K562 (cell line): ENCODE measurements around the gene BTN3A1. TPM values are rescaled to one million over a fixed set of nuclear protein-coding genes. Genes with fewer than 3 reads are reported as not detected.
A peak's percentile ranks its signal among the peaks of the same experiment; 100 is the strongest.

ENCODE experiments used
- BCOR ChIP-seq: fragments of 450-650 bp; IDR thresholded peaks from 2 replicates; pipeline ENCODE4 v1.6.1; 2016
- FOSL1 ChIP-seq: fragments of 200-800 bp; sonication (Bioruptor generic); conservative IDR thresholded peaks from 2 replicates; pipeline ENCODE4 v1.6.1; 2016; ENCODE audit warnings: missing genetic modification characterization, missing compliant biosample characterization
- HBP1 ChIP-seq: fragments of 450-650 bp; formaldehyde crosslinking; IDR thresholded peaks from 2 replicates; pipeline ENCODE4 v1.4.0; 2022; ENCODE audit warnings: missing genetic modification characterization
- HDAC2 ChIP-seq: fragments of 450-650 bp; IDR thresholded peaks from 2 replicates; pipeline ENCODE4 v1.6.1; 2016; ENCODE audit warnings: mild to moderate bottlenecking
- JUND ChIP-seq, 2 experiments: IDR thresholded peaks; 2 replicates in 1 of 2; 3 replicates in 1 of 2; pipeline ENCODE4 v1.6.1; 2011; ENCODE audit warnings: borderline replicate concordance in 2 of 2, low read depth in 2 of 2, low read length in 2 of 2, improper control_type of control experiment in 1 of 2, missing biosample characterization in 1 of 2, missing genetic modification characterization in 1 of 2, missing genetic modification reagents in 1 of 2
- MXI1 ChIP-seq: IDR thresholded peaks from 2 replicates; pipeline ENCODE4 v1.6.1; 2011; ENCODE audit warnings: low read depth, mild to moderate bottlenecking, improper control_type of control experiment, low read length
- MYC ChIP-seq, 2 experiments: fragments of 250-450 bp in 1 of 2; sonication (Bioruptor Pico) in 1 of 2; IDR thresholded peaks; 2 replicates each; pipeline versions ENCODE4 v1.5.1 to v1.6.1; 2012 to 2021; ENCODE audit warnings: low read depth in 2 of 2, borderline replicate concordance in 1 of 2, improper control_type of control experiment in 1 of 2, low read length in 1 of 2, mild to moderate bottlenecking in 1 of 2, moderate library complexity in 1 of 2
- OTX1 ChIP-seq: fragments of 450-650 bp; formaldehyde crosslinking; IDR thresholded peaks from 2 replicates; pipeline ENCODE4 v1.4.0; 2022; ENCODE audit warnings: mild to moderate bottlenecking
- SLC30A9 ChIP-seq: fragments of 250-450 bp; sonication (Bioruptor Pico); IDR thresholded peaks from 2 replicates; pipeline ENCODE4 v1.8.0; 2022; ENCODE audit warnings: mild to moderate bottlenecking, moderate library complexity
- TAF7 ChIP-seq: fragments of 450-650 bp; IDR thresholded peaks from 2 replicates; pipeline ENCODE4 v1.6.1; 2016; ENCODE audit warnings: missing genetic modification characterization, missing compliant biosample characterization
- TEAD2 ChIP-seq: fragments of 450-650 bp; IDR thresholded peaks from 2 replicates; pipeline ENCODE4 v1.6.1; 2016; ENCODE audit warnings: missing genetic modification characterization, control low read depth, missing compliant biosample characterization
- TEAD4 ChIP-seq, 2 experiments: sonication (generic) in 1 of 2; formaldehyde crosslinking in 1 of 2; IDR thresholded peaks; 2 replicates each; pipeline versions ENCODE4 v1.6.1 to v1.8.0; 2012 to 2022; ENCODE audit warnings: borderline replicate concordance in 1 of 2, inconsistent platforms in 1 of 2, low read length in 1 of 2, mild to moderate bottlenecking in 1 of 2, missing genetic modification reagents in 1 of 2
- TOE1 ChIP-seq, 2 experiments: fragments of 450-650 bp in 1 of 2; sonication (generic) in 1 of 2; formaldehyde crosslinking in 1 of 2; IDR thresholded peaks; 2 replicates each; pipeline versions ENCODE4 v1.7.1 to v1.8.0; 2016 to 2022; ENCODE audit warnings: borderline replicate concordance in 2 of 2, mild to moderate bottlenecking in 2 of 2, antibody characterized with exemption in 1 of 2, inconsistent platforms in 1 of 2, low read depth in 1 of 2, missing genetic modification reagents in 1 of 2, moderate library complexity in 1 of 2
- XRCC3 ChIP-seq: fragments of 450-650 bp; IDR thresholded peaks from 2 replicates; pipeline ENCODE4 v1.6.1; 2017; ENCODE audit warnings: mild to moderate bottlenecking, moderate library complexity
- ZBTB2 ChIP-seq: fragments of 450-650 bp; IDR thresholded peaks from 2 replicates; pipeline ENCODE4 v1.6.1; 2016; ENCODE audit warnings: antibody characterized with exemption
- ZNF143 ChIP-seq: sonication (generic); formaldehyde crosslinking; IDR thresholded peaks from 2 replicates; pipeline ENCODE4 v1.9.0; 2022; ENCODE audit warnings: mild to moderate bottlenecking, missing genetic modification reagents
- ZNF282 ChIP-seq: sonication (generic); formaldehyde crosslinking; IDR thresholded peaks from 2 replicates; pipeline ENCODE4 v1.8.1; 2023; ENCODE audit warnings: missing genetic modification reagents
- ZNF707 ChIP-seq: fragments of 250-450 bp; sonication (Bioruptor Pico); conservative IDR thresholded peaks from 2 replicates; pipeline ENCODE4 v1.8.0; 2022; ENCODE audit warnings: inconsistent platforms, mild to moderate bottlenecking, moderate library complexity
- polyA plus RNA-seq, 8 experiments: library from polyadenylated mRNA; depleted of rRNA in 4 of 8; stranded (reverse) in 5 of 8; unstranded in 3 of 8; fragments of >200 nt; fragmentation: Nextera tagmentation in 2 of 8; fragmentation: Illumina TruSeq in 1 of 8; extraction: Ambion mirVana in 2 of 8; extraction: Trizol in 1 of 8; gene quantifications; 2 replicates each; pipeline versions ENCODE4 v1.2.1 to v1.2.3, GENCODE V29; 2011 to 2014; ENCODE audit warnings: inconsistent platforms in 1 of 8, missing spikeins in 1 of 8
- total RNA-seq, 7 experiments: library from RNA; depleted of rRNA in 6 of 7; stranded (reverse); fragments of >200 nt in 6 of 7; fragmentation: Illumina TruSeq in 2 of 7; extraction: Trizol in 2 of 7; gene quantifications; 2 replicates each; pipeline versions ENCODE4 v1.2.1 to v1.2.3, GENCODE V29; 2011 to 2021; ENCODE audit warnings: low replicate concordance in 1 of 7
- TF ChIP-seq, protein P1 (sequence below): fragments of 450-650 bp; IDR thresholded peaks from 2 replicates; pipeline ENCODE4 v1.6.1; 2017; ENCODE audit warnings: antibody characterized with exemption, mild to moderate bottlenecking

Gene BTN3A1
- total and polyA plus RNA-seq, 9 of the 15 experiments (the other 6 are each of a cell fraction or from before 2014, with no cell fraction given), result 0.84 to 8.5 (median 3.9) TPM

- TF ChIP-seq TEAD2 (tag), result peak; percentile 14; the same call in 1 of the 2 replicates
- 0 out of 2 replicates have a peak, but pooled peaks have one; percentile 23 for TF ChIP-seq FOSL1
- peak; percentile 6; the same call in 1 of the 2 replicates for TF ChIP-seq JUND (IDR thresholded peaks at IDR 0.05; ENCODE audit: borderline replicate concordance, low read depth, low read length)
- TF ChIP-seq JUND (tag; IDR thresholded peaks at IDR 0.05; ENCODE audit: borderline replicate concordance, low read depth, low read length), result no peak
- TF ChIP-seq OTX1 (CRISPR knock-in tag), result peak; percentile 52; the same call in 1 of the 2 replicates
- no peak for TF ChIP-seq ZNF143 (CRISPR knock-in tag)
- peak; percentile 63; the same call in 1 of the 2 replicates for TF ChIP-seq MXI1
- no peak for TF ChIP-seq SLC30A9 (CRISPR knock-in tag)
- TF ChIP-seq MYC (IDR thresholded peaks at IDR 0.05; ENCODE audit: low read depth, low read length), result 0 out of 2 replicates have a peak, but pooled peaks have one; percentile 40
- TF ChIP-seq MYC (CRISPR knock-in tag; IDR thresholded peaks at IDR 0.05; ENCODE audit: borderline replicate concordance, low read depth), result no peak
- TF ChIP-seq HBP1 (CRISPR knock-in tag), result peak; percentile 77; the same call in 1 of the 2 replicates
- peak; percentile 9; the same call in 1 of the 2 replicates for TF ChIP-seq TAF7 (tag)
- TF ChIP-seq HDAC2, result peak; percentile 55; the same call in 1 of the 2 replicates
- peak; percentile 38; the same call in 1 of the 2 replicates for TF ChIP-seq ZBTB2
- TF ChIP-seq ZNF707 (CRISPR knock-in tag), result no peak
- TF ChIP-seq, protein P1, sequence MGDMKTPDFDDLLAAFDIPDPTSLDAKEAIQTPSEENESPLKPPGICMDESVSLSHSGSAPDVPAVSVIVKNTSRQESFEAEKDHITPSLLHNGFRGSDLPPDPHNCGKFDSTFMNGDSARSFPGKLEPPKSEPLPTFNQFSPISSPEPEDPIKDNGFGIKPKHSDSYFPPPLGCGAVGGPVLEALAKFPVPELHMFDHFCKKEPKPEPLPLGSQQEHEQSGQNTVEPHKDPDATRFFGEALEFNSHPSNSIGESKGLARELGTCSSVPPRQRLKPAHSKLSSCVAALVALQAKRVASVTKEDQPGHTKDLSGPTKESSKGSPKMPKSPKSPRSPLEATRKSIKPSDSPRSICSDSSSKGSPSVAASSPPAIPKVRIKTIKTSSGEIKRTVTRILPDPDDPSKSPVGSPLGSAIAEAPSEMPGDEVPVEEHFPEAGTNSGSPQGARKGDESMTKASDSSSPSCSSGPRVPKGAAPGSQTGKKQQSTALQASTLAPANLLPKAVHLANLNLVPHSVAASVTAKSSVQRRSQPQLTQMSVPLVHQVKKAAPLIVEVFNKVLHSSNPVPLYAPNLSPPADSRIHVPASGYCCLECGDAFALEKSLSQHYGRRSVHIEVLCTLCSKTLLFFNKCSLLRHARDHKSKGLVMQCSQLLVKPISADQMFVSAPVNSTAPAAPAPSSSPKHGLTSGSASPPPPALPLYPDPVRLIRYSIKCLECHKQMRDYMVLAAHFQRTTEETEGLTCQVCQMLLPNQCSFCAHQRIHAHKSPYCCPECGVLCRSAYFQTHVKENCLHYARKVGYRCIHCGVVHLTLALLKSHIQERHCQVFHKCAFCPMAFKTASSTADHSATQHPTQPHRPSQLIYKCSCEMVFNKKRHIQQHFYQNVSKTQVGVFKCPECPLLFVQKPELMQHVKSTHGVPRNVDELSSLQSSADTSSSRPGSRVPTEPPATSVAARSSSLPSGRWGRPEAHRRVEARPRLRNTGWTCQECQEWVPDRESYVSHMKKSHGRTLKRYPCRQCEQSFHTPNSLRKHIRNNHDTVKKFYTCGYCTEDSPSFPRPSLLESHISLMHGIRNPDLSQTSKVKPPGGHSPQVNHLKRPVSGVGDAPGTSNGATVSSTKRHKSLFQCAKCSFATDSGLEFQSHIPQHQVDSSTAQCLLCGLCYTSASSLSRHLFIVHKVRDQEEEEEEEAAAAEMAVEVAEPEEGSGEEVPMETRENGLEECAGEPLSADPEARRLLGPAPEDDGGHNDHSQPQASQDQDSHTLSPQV, result peak; percentile 30; the same call in 1 of the 2 replicates
- no peak; the same call in 1 of the 2 replicates for TF ChIP-seq BCOR
- 0 out of 2 replicates have a peak, but pooled peaks have one; percentile 36 for TF ChIP-seq TOE1 (IDR thresholded peaks at IDR 0.05; ENCODE audit: borderline replicate concordance)
- TF ChIP-seq TOE1 (CRISPR knock-in tag; IDR thresholded peaks at IDR 0.05; ENCODE audit: borderline replicate concordance, low read depth), result no peak
- no peak for TF ChIP-seq XRCC3
- no peak for TF ChIP-seq TEAD4 (IDR thresholded peaks at IDR 0.05; ENCODE audit: low read length)
- no peak for TF ChIP-seq TEAD4 (CRISPR knock-in tag; IDR thresholded peaks at IDR 0.05; ENCODE audit: borderline replicate concordance)
- TF ChIP-seq ZNF282 (CRISPR knock-in tag), result no peak
Measured at GRCh38 chr6:26401987-26402658, at the start of gene BTN3A1 (continued).
